LNCaP clone FGC (cell line): ENCODE measurements around the gene ZNF558.

Source experiments
- DNase-seq: peaks from one replicate; pipeline ENCODE4 v3.0.0-alpha.2; 2011; ENCODE audit warnings: low read depth
- H3K4me3 ChIP-seq: 2 replicates; pipeline ENCODE4 v1.5.1; 2011; ENCODE audit warnings: mild to moderate bottlenecking, low read depth, low read length, control low read depth
- TF ChIP-seq, protein P1 (sequence below): IDR thresholded peaks from 2 replicates; pipeline ENCODE4 v1.5.1; 2012; ENCODE audit warnings: mild to moderate bottlenecking; ENCODE audit not compliant: control insufficient read depth, insufficient read depth; ENCODE audit errors: extremely low read depth

The ZNF558 gene

DNA sequence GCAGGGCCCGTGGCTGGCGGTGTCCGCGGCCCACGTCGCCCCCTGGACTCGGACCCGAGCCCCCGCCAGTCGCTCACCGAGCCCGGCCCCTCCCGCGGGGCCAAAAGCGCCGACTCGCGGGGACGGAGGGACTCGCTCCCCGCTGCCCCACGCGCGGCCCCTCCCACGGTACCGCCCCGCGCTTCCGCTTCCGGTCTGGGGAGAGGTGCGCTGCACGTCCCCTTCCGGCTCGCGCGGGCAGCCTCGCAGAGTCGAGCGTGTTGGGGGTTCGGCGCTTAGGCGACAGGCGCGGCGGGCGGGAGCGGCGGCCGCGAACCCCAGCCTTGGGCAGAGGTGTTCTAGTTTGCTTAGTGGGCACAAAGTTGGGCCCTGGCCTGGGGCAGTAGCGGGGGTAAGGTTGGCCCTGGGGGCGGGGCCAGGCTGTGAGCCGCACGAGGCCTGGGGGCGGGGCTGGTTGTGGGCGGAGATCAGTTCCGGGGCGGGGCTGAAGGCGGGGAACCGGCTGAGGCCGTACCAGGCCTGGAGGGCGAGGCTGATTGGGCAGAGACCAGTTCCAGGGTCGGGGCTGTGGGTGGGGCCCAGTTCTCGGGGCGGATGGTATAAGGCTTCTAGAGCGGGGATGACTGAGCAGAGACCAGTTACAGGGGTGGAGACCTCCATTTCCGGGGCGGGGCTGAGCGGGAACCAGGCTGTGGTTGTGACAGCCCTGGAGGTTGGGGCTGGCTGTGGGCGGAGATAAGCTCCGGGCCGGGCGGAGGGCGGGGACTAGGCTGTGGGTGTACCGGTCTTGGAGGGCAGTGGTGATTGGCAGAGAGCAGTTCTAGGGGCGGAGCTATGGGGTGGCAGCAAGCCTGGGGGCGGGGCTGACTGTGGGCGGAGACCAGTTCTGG is at the start of gene ZNF558, which contains the start of gene MBD3L1:
Gene ZNF558 (minus strand): TSS at position 173 of the 890 bp plus-strand sequence. CDS start 9,645 bp downstream, outside the sequence.
Gene MBD3L1 (plus strand): TSS at position 246 of the 890 bp plus-strand sequence. CDS start 10,302 bp downstream, outside the sequence.
- peak; percentile 95 for DNase-seq
- peak within 1 kb of the TSS; percentile 71 for H3K4me3 ChIP-seq
- TF ChIP-seq, protein P1, sequence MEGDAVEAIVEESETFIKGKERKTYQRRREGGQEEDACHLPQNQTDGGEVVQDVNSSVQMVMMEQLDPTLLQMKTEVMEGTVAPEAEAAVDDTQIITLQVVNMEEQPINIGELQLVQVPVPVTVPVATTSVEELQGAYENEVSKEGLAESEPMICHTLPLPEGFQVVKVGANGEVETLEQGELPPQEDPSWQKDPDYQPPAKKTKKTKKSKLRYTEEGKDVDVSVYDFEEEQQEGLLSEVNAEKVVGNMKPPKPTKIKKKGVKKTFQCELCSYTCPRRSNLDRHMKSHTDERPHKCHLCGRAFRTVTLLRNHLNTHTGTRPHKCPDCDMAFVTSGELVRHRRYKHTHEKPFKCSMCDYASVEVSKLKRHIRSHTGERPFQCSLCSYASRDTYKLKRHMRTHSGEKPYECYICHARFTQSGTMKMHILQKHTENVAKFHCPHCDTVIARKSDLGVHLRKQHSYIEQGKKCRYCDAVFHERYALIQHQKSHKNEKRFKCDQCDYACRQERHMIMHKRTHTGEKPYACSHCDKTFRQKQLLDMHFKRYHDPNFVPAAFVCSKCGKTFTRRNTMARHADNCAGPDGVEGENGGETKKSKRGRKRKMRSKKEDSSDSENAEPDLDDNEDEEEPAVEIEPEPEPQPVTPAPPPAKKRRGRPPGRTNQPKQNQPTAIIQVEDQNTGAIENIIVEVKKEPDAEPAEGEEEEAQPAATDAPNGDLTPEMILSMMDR, result peak; percentile 57

DNA sequence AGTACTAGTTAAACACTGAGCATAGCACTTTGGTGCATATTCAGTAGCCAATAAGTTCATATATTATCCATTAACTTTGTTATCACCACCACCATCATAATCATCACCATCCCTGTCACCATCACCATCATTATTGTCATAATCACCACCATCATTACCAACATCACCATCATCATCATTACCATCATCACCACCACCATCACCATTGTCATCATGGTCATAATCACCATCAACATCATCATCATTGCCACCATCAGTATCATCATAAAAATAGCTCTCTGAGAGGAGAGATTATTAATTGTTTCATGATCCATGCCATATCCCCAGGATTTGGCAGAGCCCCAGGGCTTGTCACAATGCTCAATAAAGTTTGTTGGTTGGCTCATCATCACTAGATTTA is 49.4 kb upstream of the ZNF558 start:
- DNase-seq, result no peak
- no peak overlapping the region for H3K4me3 ChIP-seq
- TF ChIP-seq, protein P1, result no peak

DNA sequence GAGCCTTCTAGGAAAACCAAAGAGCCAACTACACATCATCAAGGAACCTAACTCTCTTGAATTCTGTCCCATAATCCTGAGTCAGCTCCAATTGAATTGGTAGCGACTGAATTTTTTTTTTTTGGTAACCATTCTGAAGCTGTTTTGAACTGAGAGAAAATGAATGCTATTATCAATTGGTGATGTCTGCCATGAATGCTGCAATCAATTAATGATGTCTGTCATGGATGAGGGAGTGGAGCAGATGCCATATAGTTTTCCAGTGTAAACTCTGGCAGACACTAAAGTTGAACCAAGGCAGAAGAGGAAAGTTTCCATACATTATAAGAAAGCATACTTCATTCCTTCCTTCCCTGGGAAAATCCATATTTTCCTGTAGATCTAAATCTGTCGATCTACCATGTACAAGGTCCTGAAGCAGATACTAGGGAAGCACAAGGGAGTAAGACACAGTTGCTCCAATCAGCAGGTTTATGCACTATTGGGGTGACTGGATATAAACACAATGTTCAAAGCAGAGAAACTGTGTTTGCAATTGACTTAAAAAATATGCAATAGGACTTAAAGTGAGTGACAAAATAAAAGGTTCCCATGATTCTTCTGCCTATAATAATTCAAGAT is 48.9 kb upstream of the ZNF558 start:
- TF ChIP-seq, protein P1, result no peak

DNA sequence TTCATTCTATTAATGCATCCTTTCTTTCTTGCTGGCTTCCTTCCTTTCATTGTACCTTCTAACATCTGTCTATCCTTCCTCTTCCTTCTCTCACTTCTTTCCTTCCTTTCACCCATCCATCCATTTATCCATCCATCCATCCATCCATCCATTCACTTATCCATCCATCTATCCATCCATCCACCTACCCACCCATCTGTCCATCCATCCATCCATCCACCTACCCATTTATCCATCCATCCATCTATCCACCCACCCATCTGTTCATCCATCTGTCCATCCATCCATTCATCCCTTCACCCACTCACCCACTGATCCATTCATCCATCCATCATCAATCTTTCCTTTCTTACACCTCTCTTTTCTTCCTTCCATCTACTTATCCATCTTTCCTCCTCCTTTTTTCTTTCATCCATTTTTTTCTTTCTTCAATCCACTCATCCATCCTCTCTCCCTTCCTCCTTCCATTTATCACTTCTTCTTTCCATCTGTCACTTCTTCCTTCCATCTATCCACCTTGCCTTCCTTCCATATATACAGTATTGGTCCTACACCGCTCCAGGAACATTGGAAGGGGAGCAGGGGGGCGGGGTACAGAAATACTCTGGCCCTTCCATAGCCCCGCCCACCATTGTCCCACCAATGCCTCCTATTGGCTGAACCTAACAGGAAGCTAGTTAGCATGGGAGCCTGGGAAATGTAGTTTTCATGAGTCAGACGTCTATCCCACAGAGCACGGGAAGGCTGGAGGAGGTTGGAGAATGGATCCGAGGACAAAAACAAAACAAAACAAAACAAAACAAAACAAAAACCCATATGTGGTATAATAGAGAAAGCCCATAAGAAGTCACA is 46.0 kb upstream of the ZNF558 start:
- TF ChIP-seq, protein P1, result no peak
- no peak for DNase-seq
- H3K4me3 ChIP-seq, result no peak overlapping the region

More for the DNA sequence above, 48.9 kb upstream of the ZNF558 start:
- no peak overlapping the region for H3K4me3 ChIP-seq
- DNase-seq, result no peak

DNA sequence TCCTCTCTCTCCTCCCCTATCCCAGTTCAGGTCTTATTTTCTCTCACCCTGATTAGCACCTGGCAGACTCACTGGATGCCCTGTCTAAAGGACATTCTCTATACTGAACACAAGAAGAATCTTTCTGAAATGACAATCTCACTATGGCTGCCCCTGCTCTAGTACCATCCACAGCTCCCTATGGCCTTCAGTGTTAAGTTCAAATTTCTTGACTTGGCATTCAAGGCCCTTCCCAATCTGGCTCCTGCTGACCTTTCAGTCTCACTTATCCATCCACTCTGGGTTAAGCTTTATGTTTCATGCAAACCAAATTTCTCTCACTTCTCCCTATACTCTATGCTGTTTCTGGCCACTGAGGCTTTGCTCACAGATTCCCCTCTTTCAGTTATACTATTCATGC is 34.2 kb upstream of the ZNF558 start:
- H3K4me3 ChIP-seq, result no peak overlapping the region
- TF ChIP-seq, protein P1, result no peak
- DNase-seq, result no peak

DNA sequence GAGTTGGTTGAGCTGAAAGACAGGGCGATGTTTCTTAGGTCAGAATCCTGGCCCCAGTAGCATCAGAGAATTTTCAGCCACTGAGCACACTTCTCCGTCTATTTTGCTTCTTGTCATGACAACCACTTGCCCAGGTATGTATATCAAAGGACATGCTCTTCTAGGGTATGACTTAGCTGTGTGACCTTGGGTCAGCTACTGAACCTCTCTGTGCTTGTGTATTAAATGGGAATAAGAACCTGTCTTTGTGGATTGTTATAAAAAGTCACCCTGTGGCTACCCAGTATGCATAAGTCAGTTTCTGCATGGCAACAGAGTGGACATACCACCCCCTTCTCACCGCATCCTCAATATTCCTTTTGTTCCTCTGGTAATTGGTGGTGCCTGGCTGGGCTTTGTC is 26.2 kb upstream of the ZNF558 start:
- TF ChIP-seq, protein P1, result no peak
- DNase-seq, result no peak
- H3K4me3 ChIP-seq, result no peak overlapping the region
